NCI-H2227 treated with DMSO at 0.1 percent for 48 hours (cell line): ENCODE data around the gene AUTS2.

ENCODE experiments used
- DNase-seq: peaks from one replicate; lab custom pipeline; 2025; lab: John Stamatoyannopoulos, UW

The AUTS2 gene

GRCh38 chr7:69789563-69789962 lies 191.3 kb downstream of the AUTS2 start:
- DNase-seq = no peak

GRCh38 chr7:69790977-69791724 lies 192.9 kb downstream of the AUTS2 start:
- DNase-seq = peak; percentile 100

- DNase-seq = no peak
These were observed 193.5 kb downstream of the AUTS2 start for GRCh38 chr7:69791739-69792138.

GRCh38 chr7:69795932-69796331 lies 197.7 kb downstream of the AUTS2 start:
- DNase-seq = no peak

GRCh38 chr7:69796416-69796815 lies 198.1 kb downstream of the AUTS2 start:
- DNase-seq = no peak

- DNase-seq = no peak
These were observed 200.9 kb downstream of the AUTS2 start for GRCh38 chr7:69799048-69799697.

- DNase-seq = no peak
These were observed 201.7 kb downstream of the AUTS2 start for GRCh38 chr7:69799990-69800389.

GRCh38 chr7:69800495-69800894 lies 202.2 kb downstream of the AUTS2 start:
- DNase-seq = no peak

- DNase-seq = no peak
These were observed 203.7 kb downstream of the AUTS2 start for GRCh38 chr7:69801729-69802682.

- no peak for DNase-seq
These were observed 205.6 kb downstream of the AUTS2 start for GRCh38 chr7:69803699-69804516.

- no peak for DNase-seq
These were observed 206.7 kb downstream of the AUTS2 start for GRCh38 chr7:69804962-69805361.

- no peak for DNase-seq
These were observed 210.1 kb downstream of the AUTS2 start for GRCh38 chr7:69808391-69808790.

GRCh38 chr7:69811476-69812308 lies 213.4 kb downstream of the AUTS2 start:
- DNase-seq = peak; percentile 64

- DNase-seq = no peak
These were observed 214.5 kb downstream of the AUTS2 start for GRCh38 chr7:69812756-69813155.

- DNase-seq = no peak
These were observed 215.5 kb downstream of the AUTS2 start for GRCh38 chr7:69813637-69814240.

- DNase-seq = no peak
These were observed 216.2 kb downstream of the AUTS2 start for GRCh38 chr7:69814421-69814962.

- no peak for DNase-seq
These were observed 218.2 kb downstream of the AUTS2 start for GRCh38 chr7:69816501-69816900.

GRCh38 chr7:69817121-69817520 lies 218.8 kb downstream of the AUTS2 start:
- peak; percentile 40 for DNase-seq

- no peak for DNase-seq
These were observed 219.8 kb downstream of the AUTS2 start for GRCh38 chr7:69817841-69818635.
